Iris pigment epithelial cell (primary cell): ENCODE data around the gene FABP7.

Source experiments
- DNase-seq: peaks from one replicate; pipeline ENCODE4 v3.0.0-alpha.2; 2011; ENCODE audit warnings: low read depth

FABP7 gene

GRCh38 chr6:122758927-122759334 lies 20.6 kb upstream of the FABP7 start:
- DNase-seq, result no peak

GRCh38 chr6:122760330-122760729 lies 19.2 kb upstream of the FABP7 start:
- no peak for DNase-seq

- DNase-seq, result no peak
These were observed 13.3 kb upstream of the FABP7 start for GRCh38 chr6:122766256-122766655.

- no peak for DNase-seq
These were observed 8.5 kb upstream of the FABP7 start for GRCh38 chr6:122770835-122771601.

- no peak for DNase-seq
These were observed 6.6 kb upstream of the FABP7 start for GRCh38 chr6:122772724-122773415.

- no peak for DNase-seq
These were observed 3.5 kb upstream of the FABP7 start for GRCh38 chr6:122775975-122776374.

- no peak for DNase-seq
These were observed 1.2 kb upstream of the FABP7 start for GRCh38 chr6:122778302-122778701.

GRCh38 chr6:122778985-122779661 lies 393 bp upstream of the FABP7 start:
- no peak for DNase-seq

GRCh38 chr6:122780114-122780513 lies 598 bp downstream of the FABP7 start:
- no peak for DNase-seq

GRCh38 chr6:122781716-122782115 lies 2.2 kb downstream of the FABP7 start:
- DNase-seq, result no peak

- no peak for DNase-seq
These were observed 3.9 kb downstream of the FABP7 start for GRCh38 chr6:122783401-122783800.

- DNase-seq, result no peak
These were observed 6.4 kb downstream of the FABP7 start for GRCh38 chr6:122785891-122786290.

GRCh38 chr6:122787721-122788120 lies 8.2 kb downstream of the FABP7 start:
- DNase-seq, result no peak

GRCh38 chr6:122788208-122788607 lies 8.7 kb downstream of the FABP7 start:
- DNase-seq, result no peak

- DNase-seq, result peak; percentile 97
These were observed 9.2 kb downstream of the FABP7 start for GRCh38 chr6:122788663-122789181.

- DNase-seq, result peak; percentile 58
These were observed 9.9 kb downstream of the FABP7 start, which contains the start of gene SMPDL3A for GRCh38 chr6:122789182-122790027. Gene SMPDL3A, plus strand, starts transcription at chr6:122789258. Its CDS starts 89 bp downstream, at chr6:122789347.

GRCh38 chr6:122790028-122790422 lies 10.5 kb downstream of the FABP7 start:
- no peak for DNase-seq

- peak; percentile 29 for DNase-seq
These were observed 11.2 kb downstream of the FABP7 start for GRCh38 chr6:122790423-122791309.

GRCh38 chr6:122791310-122791679 lies 11.8 kb downstream of the FABP7 start:
- no peak for DNase-seq

- no peak for DNase-seq
These were observed 13.2 kb downstream of the FABP7 start for GRCh38 chr6:122792766-122793165.

- DNase-seq, result no peak
These were observed 18.0 kb downstream of the FABP7 start for GRCh38 chr6:122797537-122797936.
